Endothelial cell of umbilical vein (primary cell): ENCODE measurements around the gene ARHGAP15.

Experiments
- CTCF ChIP-seq, 2 donors: IDR thresholded peaks; 1 replicate in 1 of 2; 2 replicates in 1 of 2; pipeline ENCODE4 v1.5.1; 2011; ENCODE audit warnings: low read length in 2 of 2, mild to moderate bottlenecking in 2 of 2, moderate library complexity in 2 of 2, control low read depth in 1 of 2, inconsistent platforms in 1 of 2, low read depth in 1 of 2; ENCODE audit not compliant: insufficient read depth in 1 of 2; ENCODE audit errors: extremely low read depth in 1 of 2
- EZH2 ChIP-seq: IDR thresholded peaks from 2 replicates; pipeline ENCODE4 v1.6.1; 2012; ENCODE audit warnings: borderline replicate concordance, low read depth, mild to moderate bottlenecking, moderate library complexity, low read length, inconsistent platforms; ENCODE audit not compliant: severe bottlenecking
- FOS ChIP-seq: IDR thresholded peaks from 2 replicates; pipeline ENCODE4 v1.6.1; 2011; ENCODE audit warnings: mild to moderate bottlenecking, low read length, moderate library complexity, borderline replicate concordance; ENCODE audit not compliant: insufficient read depth
- GATA2 ChIP-seq: IDR thresholded peaks from 2 replicates; pipeline ENCODE4 v1.7.0; 2011; ENCODE audit warnings: low read depth, mild to moderate bottlenecking, moderate library complexity, mixed read lengths, low read length; ENCODE audit not compliant: insufficient read length, insufficient read depth
- JUN ChIP-seq: IDR thresholded peaks from 2 replicates; pipeline ENCODE4 v1.6.1; 2011; ENCODE audit warnings: borderline replicate concordance, low read depth; ENCODE audit not compliant: insufficient read length, insufficient read depth
- MAX ChIP-seq: IDR thresholded peaks from 2 replicates; pipeline ENCODE4 v1.6.1; 2011; ENCODE audit not compliant: insufficient read depth, insufficient read length
- MYC ChIP-seq: IDR thresholded peaks from one replicate; pipeline ENCODE4 v1.6.1; 2011; ENCODE audit warnings: mild to moderate bottlenecking, low read depth, low read length
- POLR2A ChIP-seq: IDR thresholded peaks from 2 replicates; pipeline ENCODE4 v1.6.1; 2012; ENCODE audit warnings: low read depth, mild to moderate bottlenecking, control low read depth, low read length
- POLR2AphosphoS5 ChIP-seq: IDR thresholded peaks from 2 replicates; pipeline ENCODE4 v1.6.1; 2012; ENCODE audit warnings: low read depth, mild to moderate bottlenecking, control low read depth, low read length, moderate library complexity; ENCODE audit not compliant: insufficient read depth

GRCh38 chr2:143803936-143804335 is 674.7 kb downstream of the ARHGAP15 start:
- TF ChIP-seq MAX (no peak), CTCF (IDR thresholded peaks at IDR 0.05; ENCODE audit: extremely low read depth in 1 of 2, insufficient read depth in 1 of 2, low read depth in 1 of 2, low read length in 2 of 2) (no peak), POLR2AphosphoS5 (no peak), EZH2 (no peak), FOS (no peak), POLR2A (no peak), MYC (no peak), JUN (no peak), GATA2 (no peak)
